CD14-positive monocyte (primary cell): ENCODE data around the gene XRCC4. TPM values are rescaled to one million over a fixed set of nuclear protein-coding genes. Genes with fewer than 3 reads are reported as not detected.

Experiments
- DNase-seq, 3 donors: peaks; one replicate each; pipeline ENCODE4 v3.0.0-alpha.2; 2011 to 2022
- H2AFZ ChIP-seq: 2 replicates; pipeline ENCODE4 v1.6.0; 2012; ENCODE audit warnings: mild to moderate bottlenecking, low read depth, low read length, inconsistent platforms; ENCODE audit not compliant: insufficient read depth, poor library complexity, severe bottlenecking
- H3K27ac ChIP-seq, 2 donors: 1 replicate in 1 of 2; 2 replicates in 1 of 2; pipeline ENCODE4 v1.5.1; 2012 to 2013; ENCODE audit warnings: low read length in 2 of 2, control low read depth in 1 of 2, inconsistent platforms in 1 of 2, low read depth in 1 of 2, mild to moderate bottlenecking in 1 of 2
- H3K27me3 ChIP-seq, 2 donors: one replicate each; pipeline versions ENCODE4 v1.6.0 to v1.6.1; 2011 to 2013; ENCODE audit warnings: low read length in 2 of 2; ENCODE audit not compliant: control insufficient read depth in 2 of 2, insufficient read depth in 2 of 2
- H3K36me3 ChIP-seq, 2 donors: replicated peaks in 1 of 2; 1 replicate in 1 of 2; 2 replicates in 1 of 2; pipeline versions ENCODE4 v1.5.1 to v1.6.1; 2012 to 2013; ENCODE audit warnings: low read length in 2 of 2, control low read depth in 1 of 2, inconsistent platforms in 1 of 2, mild to moderate bottlenecking in 1 of 2; ENCODE audit not compliant: insufficient read depth in 2 of 2, control insufficient read depth in 1 of 2
- H3K4me1 ChIP-seq, 2 donors: 1 replicate in 1 of 2; 2 replicates in 1 of 2; pipeline versions ENCODE4 v1.5.1 to v1.6.1; 2012 to 2013; ENCODE audit warnings: low read length in 2 of 2, control low read depth in 1 of 2, inconsistent platforms in 1 of 2, mild to moderate bottlenecking in 1 of 2, moderate library complexity in 1 of 2; ENCODE audit not compliant: insufficient read depth in 2 of 2, control insufficient read depth in 1 of 2
- H3K4me2 ChIP-seq: replicated peaks from 2 replicates; pipeline ENCODE3; 2012; ENCODE audit warnings: low read length, moderate library complexity, mild to moderate bottlenecking; ENCODE audit not compliant: poor library complexity, severe bottlenecking; ENCODE audit errors: extremely low read depth
- H3K4me3 ChIP-seq, 3 experiments: fragments of 200-600 bp in 1 of 3; sonication (generic) in 1 of 3; replicated peaks in 1 of 3; 1 replicate in 2 of 3; 2 replicates in 1 of 3; pipeline ENCODE4 v1.5.1; 2011 to 2013; ENCODE audit warnings: low read length in 3 of 3, mild to moderate bottlenecking in 3 of 3, control low read depth in 2 of 3, low read depth in 2 of 3, inconsistent platforms in 1 of 3, moderate library complexity in 1 of 3
- H3K79me2 ChIP-seq: 2 replicates; pipeline ENCODE4 v1.6.0; 2012; ENCODE audit warnings: mild to moderate bottlenecking, control low read depth, inconsistent platforms, low read length, moderate library complexity; ENCODE audit not compliant: insufficient read depth
- H3K9ac ChIP-seq: 2 replicates; pipeline ENCODE4 v1.6.0; 2017; ENCODE audit warnings: low read length, mild to moderate bottlenecking; ENCODE audit not compliant: insufficient read depth, poor library complexity, severe bottlenecking
- H3K9me3 ChIP-seq, 2 donors: replicated peaks in 1 of 2; 1 replicate in 1 of 2; 2 replicates in 1 of 2; pipeline versions ENCODE4 v1.5.1 to v1.6.1; 2012 to 2013; ENCODE audit warnings: low read length in 2 of 2, control low read depth in 1 of 2; ENCODE audit not compliant: control insufficient read depth in 1 of 2, insufficient read depth in 1 of 2
- H4K20me1 ChIP-seq: 2 replicates; pipeline ENCODE4 v1.6.0; 2012; ENCODE audit warnings: mild to moderate bottlenecking, low read length, control low read depth, moderate library complexity; ENCODE audit not compliant: insufficient read depth
- H3K27ac Mint-ChIP-seq, 7 donors: one replicate each; pipeline ENCODE4 v1.8.0; 2020; ENCODE audit warnings: mild to moderate bottlenecking in 7 of 7, mixed read lengths in 7 of 7, moderate library complexity in 6 of 7, inconsistent platforms in 2 of 7
- H3K27me3 Mint-ChIP-seq, 3 donors: one replicate each; pipeline ENCODE4 v1.8.0; 2021 to 2022; ENCODE audit warnings: low read depth in 3 of 3, mild to moderate bottlenecking in 3 of 3, mixed read lengths in 3 of 3, moderate library complexity in 3 of 3, inconsistent platforms in 1 of 3
- H3K36me3 Mint-ChIP-seq, 2 donors: one replicate each; pipeline ENCODE4 v1.8.0; 2020; ENCODE audit warnings: mixed read lengths in 2 of 2, inconsistent platforms in 1 of 2, mild to moderate bottlenecking in 1 of 2
- H3K4me1 Mint-ChIP-seq: one replicate; pipeline ENCODE4 v1.8.0; 2020; ENCODE audit warnings: mild to moderate bottlenecking, mixed read lengths
- H3K4me3 Mint-ChIP-seq, 2 donors: one replicate each; pipeline ENCODE4 v1.8.0; 2020; ENCODE audit warnings: mild to moderate bottlenecking in 2 of 2, mixed read lengths in 2 of 2, moderate library complexity in 1 of 2
- H3K9me3 Mint-ChIP-seq, 7 donors: one replicate each; pipeline ENCODE4 v1.8.0; 2020 to 2022; ENCODE audit warnings: mixed read lengths in 7 of 7, mild to moderate bottlenecking in 6 of 7, moderate library complexity in 6 of 7, inconsistent platforms in 2 of 7
- WGBS: methylation state at CpG from one replicate; pipeline ENCODE4 v1.1.5; 2013; ENCODE audit warnings: missing lambda C conversion rate; ENCODE audit not compliant: insufficient coverage; 5-methylcytosine and 5-hydroxymethylcytosine counted together
- intact Hi-C, 2 donors: fragments of 100-400 bp; cut with micrococcal nuclease; formaldehyde crosslinking; loops; one replicate each; pipeline versions ENCODE4 v1.15.0 to v1.15.1; 2023
- polyA plus RNA-seq, 3 donors: library from polyadenylated mRNA; depleted of rRNA in 1 of 3; unstranded in 2 of 3; stranded (reverse) in 1 of 3; fragments of 300-500 nt in 2 of 3; fragments of >200 nt in 1 of 3; fragmentation: Illumina TruSeq in 2 of 3; gene quantifications; 1 replicate in 2 of 3; 2 replicates in 1 of 3; pipeline ENCODE4 v1.2.3, GENCODE V29; 2012 to 2021
- TF ChIP-seq, protein P1 (sequence below): fragments of 200-600 bp; IDR thresholded peaks from one replicate; pipeline ENCODE4 v1.8.0; 2022; ENCODE audit warnings: antibody characterized with exemption, mild to moderate bottlenecking

XRCC4 gene
- polyA plus RNA-seq, 3 donors: 4.0 to 21.8 (median 16.3) TPM

DNA sequence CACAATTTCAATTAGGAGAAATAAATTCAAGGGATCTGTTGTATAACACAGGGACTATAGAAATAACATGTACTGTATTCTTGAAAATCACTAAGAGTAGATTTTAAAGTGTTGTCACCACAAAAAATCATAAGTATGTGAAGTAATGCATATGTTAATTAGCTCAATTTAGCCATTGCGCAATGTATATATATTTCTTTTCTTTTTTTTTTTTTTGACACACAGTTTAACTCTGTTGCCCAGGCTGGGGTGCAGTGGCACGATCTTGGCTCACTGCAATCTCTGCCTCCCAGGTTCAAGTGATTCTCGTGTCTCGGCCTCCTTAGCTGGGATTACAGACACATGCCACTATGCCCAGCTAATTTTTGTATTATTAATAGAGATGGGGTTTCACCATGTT lies 70.2 kb downstream of the XRCC4 start:
- Mint-ChIP-seq H3K9me3 (peaks cover 0 to 4% (median 3%) of the 10 kb centered on the region in 7 donors), H3K27ac (no peak overlapping the region), H3K4me3 (no peak overlapping the region), H3K36me3 (peaks cover 5 to 11% of the 10 kb centered on the region in 2 donors), H3K27me3 (no peaks in the 10 kb centered on the region), H3K4me1 (no peaks in the 10 kb centered on the region)
- H3K36me3 ChIP-seq: no peaks in the 10 kb centered on the region
- no peak overlapping the region for H3K4me3 ChIP-seq
- H4K20me1 ChIP-seq: no peaks in the 10 kb centered on the region
- H3K9me3 ChIP-seq: no peaks in the 10 kb centered on the region
- no peak overlapping the region for H3K4me2 ChIP-seq
- no peak overlapping the region for H2AFZ ChIP-seq
- no peaks in the 10 kb centered on the region for H3K4me1 ChIP-seq
- H3K27me3 ChIP-seq: no peaks in the 10 kb centered on the region
- intact Hi-C loops: no loop called here
- H3K27ac ChIP-seq: no peak overlapping the region
- TF ChIP-seq, protein P1, sequence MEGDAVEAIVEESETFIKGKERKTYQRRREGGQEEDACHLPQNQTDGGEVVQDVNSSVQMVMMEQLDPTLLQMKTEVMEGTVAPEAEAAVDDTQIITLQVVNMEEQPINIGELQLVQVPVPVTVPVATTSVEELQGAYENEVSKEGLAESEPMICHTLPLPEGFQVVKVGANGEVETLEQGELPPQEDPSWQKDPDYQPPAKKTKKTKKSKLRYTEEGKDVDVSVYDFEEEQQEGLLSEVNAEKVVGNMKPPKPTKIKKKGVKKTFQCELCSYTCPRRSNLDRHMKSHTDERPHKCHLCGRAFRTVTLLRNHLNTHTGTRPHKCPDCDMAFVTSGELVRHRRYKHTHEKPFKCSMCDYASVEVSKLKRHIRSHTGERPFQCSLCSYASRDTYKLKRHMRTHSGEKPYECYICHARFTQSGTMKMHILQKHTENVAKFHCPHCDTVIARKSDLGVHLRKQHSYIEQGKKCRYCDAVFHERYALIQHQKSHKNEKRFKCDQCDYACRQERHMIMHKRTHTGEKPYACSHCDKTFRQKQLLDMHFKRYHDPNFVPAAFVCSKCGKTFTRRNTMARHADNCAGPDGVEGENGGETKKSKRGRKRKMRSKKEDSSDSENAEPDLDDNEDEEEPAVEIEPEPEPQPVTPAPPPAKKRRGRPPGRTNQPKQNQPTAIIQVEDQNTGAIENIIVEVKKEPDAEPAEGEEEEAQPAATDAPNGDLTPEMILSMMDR: no peak
- WGBS: no CpG with 5 or more reads among the region's 4 CpGs
- no peak overlapping the region for H3K9ac ChIP-seq
- DNase-seq: no peak
- H3K79me2 ChIP-seq: no peaks in the 10 kb centered on the region

DNA sequence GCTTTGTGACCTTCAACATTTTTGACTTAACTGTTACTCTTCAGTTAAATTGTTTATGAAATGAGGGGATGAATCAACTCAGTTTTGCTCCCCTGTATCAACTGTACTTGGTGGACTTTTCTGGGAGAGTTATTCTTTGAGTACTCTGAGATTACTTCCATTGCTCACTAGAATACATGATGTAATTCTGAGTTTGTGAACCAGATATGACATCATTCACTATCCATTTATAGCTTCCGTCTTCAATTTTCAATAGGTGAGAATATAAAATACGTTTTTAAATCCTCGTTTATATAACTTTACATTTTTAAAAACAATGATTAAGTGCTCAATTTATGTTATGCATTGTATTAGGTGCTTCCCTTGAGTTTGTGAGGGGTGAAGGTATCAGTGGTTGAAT lies 71.0 kb downstream of the XRCC4 start:
- DNase-seq: no peak
- H4K20me1 ChIP-seq: no peaks in the 10 kb centered on the region
- no peak overlapping the region for H3K4me3 ChIP-seq
- Mint-ChIP-seq H3K36me3 (peaks cover 8 to 11% of the 10 kb centered on the region in 2 donors), H3K27me3 (no peaks in the 10 kb centered on the region), H3K9me3 (peaks cover 0 to 4% (median 3%) of the 10 kb centered on the region in 7 donors), H3K4me3 (no peak overlapping the region), H3K4me1 (no peaks in the 10 kb centered on the region), H3K27ac (no peak overlapping the region)
- intact Hi-C loops: no loop called here
- no peaks in the 10 kb centered on the region for H3K4me1 ChIP-seq
- H3K9ac ChIP-seq: no peak overlapping the region
- H3K9me3 ChIP-seq: no peaks in the 10 kb centered on the region
- no peak overlapping the region for H3K4me2 ChIP-seq
- WGBS: no CpG with 5 or more reads among the region's 3 CpGs
- no peaks in the 10 kb centered on the region for H3K27me3 ChIP-seq
- H2AFZ ChIP-seq: no peak overlapping the region
- no peaks in the 10 kb centered on the region for H3K79me2 ChIP-seq
- no peaks in the 10 kb centered on the region for H3K36me3 ChIP-seq
- H3K27ac ChIP-seq: no peak overlapping the region
- TF ChIP-seq, protein P1: no peak
